Stimulated activated CD4-positive, alpha-beta T cell treated with anti-CD3 and anti-CD28 coated beads, TNF-alpha, amount 100 ng/mL, for 4 hours (primary cell): ENCODE measurements around the gene BLM.
A peak's percentile ranks its signal among the peaks of the same experiment; 100 is the strongest.
"Not testable (repeated sequence)": the region's sequence is repeated elsewhere in the genome, so short reads cannot be mapped to it uniquely, and the experiment has no call there.

Experiments used
- DNase-seq, 3 experiments: peaks; one replicate each; pipeline ENCODE4 v3.0.0-alpha.2; 2020; ENCODE audit warnings: low read depth in 3 of 3

The BLM gene

DNA sequence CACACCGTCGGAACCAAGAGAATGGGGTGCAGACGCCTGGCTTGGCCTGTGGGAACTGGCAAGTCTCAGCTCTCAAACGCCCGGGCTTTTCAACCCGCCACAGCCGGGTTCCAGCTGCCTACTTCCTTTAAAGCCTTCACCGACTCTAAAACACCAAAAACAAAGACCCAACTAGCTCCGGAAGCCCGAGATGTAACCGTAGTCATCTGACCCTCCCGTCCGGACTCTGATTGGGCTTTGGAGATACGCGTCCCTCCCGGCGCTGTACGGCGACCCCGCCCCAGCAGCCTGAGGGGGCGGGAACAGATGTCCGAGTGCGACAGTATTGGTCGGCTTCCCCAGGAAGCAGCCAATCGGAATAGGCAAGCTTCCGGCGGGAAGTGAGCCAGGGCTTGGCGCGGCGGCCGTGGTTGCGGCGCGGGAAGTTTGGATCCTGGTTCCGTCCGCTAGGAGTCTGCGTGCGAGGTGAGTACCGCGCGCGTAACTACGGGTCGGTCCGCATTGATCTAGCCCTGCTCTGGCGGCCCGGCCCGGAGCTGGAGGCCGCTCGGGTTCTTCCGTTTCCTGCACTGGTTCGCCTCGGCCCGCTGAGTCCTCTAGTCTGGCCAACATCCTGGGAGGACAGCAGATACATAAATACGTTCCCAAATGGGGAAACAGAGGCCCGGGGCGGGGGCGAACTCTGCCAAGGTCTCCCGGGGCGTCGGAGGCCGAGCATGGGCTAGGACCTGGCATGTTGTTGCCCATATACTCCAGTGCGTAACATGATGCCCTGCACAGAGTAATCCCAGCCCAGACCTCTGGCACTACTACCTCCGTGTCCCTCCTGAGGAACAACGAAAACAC lies at the start of gene BLM:
Gene BLM, plus strand, starts transcription at position 371 of the 846 bp plus-strand sequence. CDS start 30,047 bp downstream, outside the sequence.
- DNase-seq = peak; percentile 74 to 89 (median 89)

GRCh38 chr15:90667755-90668345 lies 49.3 kb upstream of the BLM start:
- not testable (repeated sequence) for DNase-seq

- DNase-seq = not testable (repeated sequence)
Observed at GRCh38 chr15:90670631-90671030, 46.5 kb upstream of the BLM start.

DNA sequence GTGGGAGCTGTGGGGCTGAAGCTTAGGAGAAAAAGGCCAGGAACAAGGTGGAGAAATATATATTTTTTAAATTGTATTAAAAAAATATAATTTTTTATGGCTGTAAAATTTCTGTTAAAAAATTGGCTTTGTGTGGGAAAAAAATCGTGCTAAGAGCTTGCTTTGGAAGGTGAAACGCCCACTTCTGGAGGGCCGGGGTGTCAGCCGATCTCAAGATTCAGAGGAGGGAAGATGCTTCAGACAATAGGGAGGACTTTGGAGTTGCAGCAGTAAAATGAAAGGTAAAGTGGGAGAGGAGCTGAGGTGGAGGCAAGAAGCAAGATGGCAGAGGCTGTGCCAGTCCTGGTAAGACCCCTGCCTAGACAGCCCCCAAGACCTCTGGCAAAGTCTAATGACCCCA lies 45.9 kb upstream of the BLM start:
- DNase-seq = no peak

- DNase-seq = not testable (repeated sequence)
Observed at GRCh38 chr15:90673357-90673756, 43.8 kb upstream of the BLM start.

GRCh38 chr15:90674476-90674875 lies 42.7 kb upstream of the BLM start:
- no peak for DNase-seq

GRCh38 chr15:90675464-90675863 lies 41.7 kb upstream of the BLM start:
- DNase-seq = no peak

GRCh38 chr15:90677807-90678790 lies 39.0 kb upstream of the BLM start:
- no peak for DNase-seq

DNA sequence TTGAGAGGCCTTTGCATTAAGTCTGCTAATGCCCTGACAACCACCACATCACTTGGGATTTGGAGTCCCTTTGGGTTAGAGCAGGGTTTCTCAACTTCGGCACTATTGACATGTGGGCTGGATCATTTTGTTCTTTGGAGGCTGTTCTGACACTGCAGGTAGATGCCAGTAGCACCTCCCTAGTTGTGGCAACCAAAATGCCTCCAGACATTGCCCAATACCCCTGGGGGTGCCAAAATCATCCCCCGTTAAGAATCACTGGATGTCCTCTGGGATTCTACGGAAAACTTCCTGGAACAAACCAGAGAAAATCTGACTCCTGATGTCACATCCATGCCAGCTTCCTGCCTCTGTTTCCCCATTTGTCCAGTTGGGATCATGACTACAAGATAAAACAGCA lies 37.2 kb upstream of the BLM start:
- no peak for DNase-seq

DNA sequence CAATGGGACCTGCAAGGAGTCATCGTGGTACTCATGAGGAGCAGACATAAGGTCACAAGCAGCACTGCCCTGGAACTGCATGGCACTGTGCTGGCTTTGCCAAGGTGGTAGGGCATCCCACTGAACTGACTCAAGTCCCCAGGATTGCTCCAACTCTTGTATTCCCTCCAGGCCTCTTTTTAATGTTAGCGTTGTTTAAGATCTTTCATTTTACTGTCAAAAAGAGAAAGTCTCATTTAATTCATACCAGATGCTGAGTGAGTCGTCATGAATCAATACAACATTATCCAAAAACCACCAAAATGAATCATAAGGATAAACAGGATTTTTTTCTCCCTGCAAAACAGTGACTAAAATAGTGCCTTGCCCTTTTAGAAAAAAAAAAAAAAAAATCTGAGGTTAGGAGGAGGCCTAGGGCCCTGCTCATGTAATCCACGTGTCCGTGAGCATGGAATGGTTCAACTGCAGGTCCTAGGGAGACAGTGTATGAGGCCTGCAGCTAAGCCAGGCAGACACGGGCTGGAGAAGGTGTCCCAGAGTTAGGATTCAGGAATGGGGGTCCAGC lies 36.7 kb upstream of the BLM start:
- no peak for DNase-seq

GRCh38 chr15:90681056-90681455 lies 36.1 kb upstream of the BLM start:
- no peak for DNase-seq

- DNase-seq = no peak
Observed at GRCh38 chr15:90681480-90681879, 35.7 kb upstream of the BLM start.

DNA sequence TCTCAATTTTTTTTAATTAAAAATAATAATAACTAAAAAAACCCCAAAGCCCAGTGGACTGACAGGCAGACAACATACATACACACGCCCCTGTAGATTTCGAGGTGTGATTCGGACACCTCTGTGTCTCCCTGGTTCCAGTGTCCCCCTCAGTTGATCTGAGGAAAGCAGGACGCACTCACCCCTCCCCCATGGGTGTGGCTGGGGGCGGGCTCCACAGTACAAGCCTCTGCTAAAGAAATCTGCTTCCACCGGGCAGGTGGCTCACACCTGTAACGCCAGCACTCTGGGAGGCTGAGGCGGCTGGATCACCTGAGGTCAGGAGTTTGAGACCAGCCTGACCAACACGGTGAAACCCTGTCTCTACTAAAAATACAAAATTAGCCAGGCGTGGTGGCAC lies 33.8 kb upstream of the BLM start:
- DNase-seq = no peak

GRCh38 chr15:90683876-90684275 lies 33.3 kb upstream of the BLM start:
- no peak for DNase-seq

DNA sequence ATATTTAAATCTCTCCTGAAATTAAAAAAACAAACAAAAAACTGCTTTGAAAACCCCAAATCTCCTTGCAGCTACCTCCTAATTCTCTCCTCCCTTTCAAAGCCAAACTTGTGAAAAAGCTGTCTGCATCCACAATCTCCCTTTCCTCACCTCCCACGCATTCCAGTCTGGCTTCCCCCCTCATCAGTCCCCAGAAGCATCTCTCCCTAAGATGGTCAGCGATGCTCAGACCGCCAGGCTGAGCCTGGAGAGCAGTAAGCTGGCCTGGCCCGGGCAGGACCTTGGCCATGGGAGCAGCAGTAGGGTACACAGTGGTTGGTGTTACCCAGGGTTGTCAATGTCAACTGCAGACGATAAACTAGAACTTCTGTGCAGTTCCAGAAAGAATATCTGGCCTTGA lies 32.9 kb upstream of the BLM start:
- no peak for DNase-seq

DNA sequence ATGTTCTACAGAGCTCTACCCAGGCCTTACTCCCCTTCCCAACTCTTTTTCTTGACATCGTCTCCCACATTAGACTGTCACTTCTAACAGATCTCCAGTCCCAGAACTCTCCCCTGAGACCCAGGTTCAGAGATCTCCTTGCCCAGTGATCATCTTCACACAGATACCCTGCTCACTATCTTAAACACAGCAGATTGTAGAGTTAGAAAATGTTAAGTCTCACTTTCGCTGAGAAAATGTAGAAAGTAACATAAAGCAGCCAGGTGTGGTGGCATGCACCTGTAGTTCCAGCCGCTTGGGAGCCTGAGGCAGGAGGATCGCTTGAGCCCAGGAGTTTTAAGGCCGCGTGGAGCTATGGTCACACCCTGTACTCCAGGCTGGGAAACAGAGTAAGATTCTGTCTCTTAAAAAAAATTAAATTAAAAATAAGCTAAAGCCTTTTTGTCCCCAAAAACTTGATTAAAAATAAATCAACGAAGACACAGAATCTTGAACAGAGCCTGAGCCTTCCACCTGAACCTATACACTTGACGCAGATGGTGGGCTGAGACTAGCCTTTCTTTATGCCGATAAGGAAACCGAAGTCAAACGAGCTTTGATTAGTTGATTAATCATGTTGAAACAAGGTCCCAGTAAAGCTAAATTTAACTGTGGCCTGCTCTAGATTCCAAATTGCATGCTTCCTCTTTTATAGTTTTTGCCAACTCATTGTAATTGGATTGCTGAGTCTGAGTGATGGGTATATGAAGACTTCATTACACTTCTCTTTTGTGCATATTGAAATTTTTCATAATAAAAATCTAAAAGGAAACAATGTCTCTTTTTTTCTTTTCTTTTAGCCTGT lies 31.3 kb upstream of the BLM start:
- no peak for DNase-seq

GRCh38 chr15:90686435-90687218 lies 30.5 kb upstream of the BLM start:
- DNase-seq = no peak

DNA sequence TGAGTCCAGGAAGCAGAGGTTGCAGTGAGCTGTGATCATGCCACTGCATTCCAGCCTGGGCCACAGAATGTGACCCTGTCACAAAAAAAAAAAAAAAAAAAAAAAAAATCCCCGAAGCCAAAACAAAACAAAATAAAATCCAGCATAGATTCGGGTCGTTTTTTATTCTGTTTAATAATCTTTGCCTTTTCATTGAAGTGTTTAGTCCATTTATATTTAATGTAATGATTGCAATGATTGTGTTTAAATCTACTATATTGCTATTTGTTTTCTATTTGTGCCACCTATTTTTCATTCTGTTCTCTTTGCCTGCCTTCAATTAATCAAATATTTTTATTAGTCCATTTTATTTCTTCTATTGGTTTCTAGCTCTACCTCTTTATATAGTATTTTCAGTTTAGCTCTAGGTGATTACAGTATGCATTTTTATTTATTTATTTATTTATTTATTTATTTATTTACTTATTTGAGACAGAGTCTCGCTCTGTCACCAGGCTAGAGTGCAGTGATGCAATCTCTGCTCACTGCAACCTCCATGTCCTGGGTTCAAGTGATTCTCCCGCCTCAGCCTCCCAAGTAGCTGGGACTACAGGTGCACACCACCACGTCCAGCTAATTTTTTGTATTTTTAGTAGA lies 27.7 kb upstream of the BLM start:
- DNase-seq = not testable (repeated sequence)

DNA sequence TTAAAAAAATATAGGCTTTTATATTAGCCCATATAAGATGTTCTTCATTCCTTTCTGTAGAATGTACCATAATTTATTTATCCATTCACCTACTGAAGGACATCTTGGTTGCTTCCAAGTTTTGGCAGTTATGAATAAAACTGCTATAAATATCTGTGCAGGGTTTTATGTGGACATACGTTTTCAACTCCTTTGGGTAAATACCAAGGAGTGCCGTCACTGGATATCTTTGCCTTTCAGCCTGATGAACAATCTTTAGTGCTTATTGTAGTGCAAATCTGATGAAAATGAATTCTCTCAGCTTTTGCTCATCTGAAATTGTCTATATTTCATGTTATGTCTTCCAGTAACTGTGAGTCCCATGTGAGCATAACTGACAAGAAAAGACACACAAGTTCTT lies 26.6 kb upstream of the BLM start:
- DNase-seq = no peak

GRCh38 chr15:90691369-90691768 lies 25.8 kb upstream of the BLM start:
- no peak for DNase-seq
